CD4-positive, CD25-positive, alpha-beta regulatory T cell (primary cell): ENCODE measurements around the gene FAM111A. TPM values are rescaled to one million over a fixed set of nuclear protein-coding genes. Genes with fewer than 3 reads are reported as not detected.

ENCODE experiments used
- ATAC-seq, 2 donors: fragments of 150-1000 bp; cut with Tn5 transposase; one replicate each; pipeline ENCODE4 v1.10.0; 2021; ENCODE audit warnings: low read depth in 2 of 2, moderate number of reproducible peaks in 2 of 2, moderate library complexity in 1 of 2
- DNase-seq, 3 donors: peaks; one replicate each; pipeline versions ENCODE4 v3.0.0 to v3.0.0-alpha.2; 2012 to 2022; ENCODE audit warnings: mixed read lengths in 1 of 3
- H3K27ac ChIP-seq: one replicate; pipeline ENCODE4 v1.7.0; 2013; ENCODE audit warnings: mild to moderate bottlenecking, low read length; ENCODE audit not compliant: insufficient read depth, poor library complexity, severe bottlenecking
- H3K27me3 ChIP-seq: one replicate; pipeline ENCODE4 v1.7.0; 2013; ENCODE audit warnings: low read length; ENCODE audit not compliant: control insufficient read depth, insufficient read depth
- H3K36me3 ChIP-seq: one replicate; pipeline ENCODE4 v1.7.0; 2013; ENCODE audit warnings: mild to moderate bottlenecking, low read length, moderate library complexity; ENCODE audit not compliant: control insufficient read depth, insufficient read depth
- H3K4me1 ChIP-seq: 2 replicates; pipeline ENCODE4 v1.7.0; 2013; ENCODE audit warnings: mild to moderate bottlenecking, low read length; ENCODE audit not compliant: insufficient read depth, control insufficient read depth, poor library complexity, severe bottlenecking
- H3K4me3 ChIP-seq: one replicate; pipeline ENCODE4 v1.7.0; 2013; ENCODE audit warnings: low read depth, mild to moderate bottlenecking, low read length, moderate library complexity
- H3K9me3 ChIP-seq, 2 experiments: 1 replicate in 1 of 2; 2 replicates in 1 of 2; pipeline ENCODE4 v1.7.0; 2013; ENCODE audit warnings: low read length in 2 of 2, mild to moderate bottlenecking in 1 of 2, moderate library complexity in 1 of 2; ENCODE audit not compliant: control insufficient read depth in 2 of 2
- H3K27ac Mint-ChIP-seq, 3 donors: one replicate each; pipeline ENCODE4 v1.8.0; 2020 to 2022; ENCODE audit warnings: mild to moderate bottlenecking in 3 of 3, mixed read lengths in 3 of 3, moderate library complexity in 2 of 3
- H3K27me3 Mint-ChIP-seq: one replicate; pipeline ENCODE4 v1.8.0; 2022; ENCODE audit warnings: mild to moderate bottlenecking, mixed read lengths
- H3K36me3 Mint-ChIP-seq: one replicate; pipeline ENCODE4 v1.8.0; 2020; ENCODE audit warnings: mixed read lengths
- H3K4me1 Mint-ChIP-seq, 4 donors: one replicate each; pipeline ENCODE4 v1.8.0; 2020 to 2022; ENCODE audit warnings: mixed read lengths in 4 of 4, mild to moderate bottlenecking in 1 of 4
- H3K4me3 Mint-ChIP-seq, 4 donors: one replicate each; pipeline ENCODE4 v1.8.0; 2020 to 2022; ENCODE audit warnings: mild to moderate bottlenecking in 4 of 4, mixed read lengths in 4 of 4, moderate library complexity in 3 of 4
- H3K9me3 Mint-ChIP-seq, 7 donors: one replicate each; pipeline ENCODE4 v1.8.0; 2020 to 2022; ENCODE audit warnings: mixed read lengths in 7 of 7, mild to moderate bottlenecking in 3 of 7, moderate library complexity in 2 of 7
- polyA plus RNA-seq, 4 donors: library from polyadenylated mRNA; unstranded; fragments of 300-500 nt; fragmentation: Illumina TruSeq; gene quantifications; one replicate each; pipeline ENCODE4 v1.2.3, GENCODE V29; 2021
- total RNA-seq: library from RNA; stranded (reverse); gene quantifications from one replicate; pipeline ENCODE4 v1.2.3, GENCODE V29; 2022

Gene FAM111A
- total and polyA plus RNA-seq, 5 donors from 2014 or later, result 28.6 to 73.4 (median 33.4) TPM

DNA sequence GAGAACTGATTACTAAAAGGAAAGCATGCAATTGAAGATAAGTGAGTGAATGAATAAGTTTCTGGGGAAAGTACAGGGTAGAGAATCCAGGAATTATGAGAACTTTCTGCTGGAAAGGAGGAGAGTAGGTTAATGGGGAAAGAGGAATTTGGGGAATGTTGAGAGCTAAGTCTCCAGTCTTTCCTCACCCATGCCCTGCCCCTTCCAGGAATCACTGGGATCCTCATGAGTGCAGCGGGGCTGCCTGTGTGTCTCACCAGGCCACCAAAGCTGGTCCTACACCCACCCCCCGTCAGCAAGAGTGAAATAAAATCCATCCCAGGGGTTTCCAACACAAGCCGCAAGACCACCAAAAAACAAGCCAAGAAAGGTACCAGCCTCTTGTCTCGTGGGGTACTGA is 46.3 kb downstream of the FAM111A start:
- Histone ChIP-seq H3K4me3 (no peak overlapping the region), H3K4me1 (no peaks in the 10 kb centered on the region), H3K36me3 (no peaks in the 10 kb centered on the region), H3K27me3 (peaks cover 3% of the 10 kb centered on the region), H3K9me3 (no peaks in the 10 kb centered on the region), H3K27ac (no peak overlapping the region)
- DNase-seq (no peak), ATAC-seq (no peak)
- Mint-ChIP-seq H3K36me3 (no peaks in the 10 kb centered on the region), H3K9me3 (no peaks in the 10 kb centered on the region), H3K4me3 (no peak overlapping the region), H3K27ac (no peak overlapping the region), H3K27me3 (peaks cover 8% of the 10 kb centered on the region), H3K4me1 (no peaks in the 10 kb centered on the region)

DNA sequence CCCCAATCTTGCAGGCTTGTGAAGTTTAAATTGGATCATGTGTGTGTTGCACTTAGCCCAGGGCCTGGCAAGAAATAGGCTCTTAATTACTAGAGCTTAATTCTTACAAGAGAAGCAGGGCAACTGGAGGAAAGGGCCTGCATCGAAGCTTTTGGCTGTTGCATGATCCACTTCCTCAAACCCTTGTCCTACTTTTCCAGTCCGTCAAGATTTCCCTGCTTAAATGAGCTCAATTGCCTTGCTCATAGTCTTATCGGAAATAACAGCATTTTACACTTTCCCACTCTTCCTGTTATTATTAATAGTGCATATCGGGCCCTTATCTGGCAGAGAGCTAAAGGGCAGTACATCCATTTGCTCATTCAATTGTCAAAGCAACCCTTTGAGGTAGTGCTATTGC is 47.3 kb downstream of the FAM111A start:
- DNase-seq (no peak), ATAC-seq (no peak)
- H3K4me1 ChIP-seq, result no peaks in the 10 kb centered on the region
- H3K9me3 ChIP-seq, result no peaks in the 10 kb centered on the region
- no peak overlapping the region for H3K4me3 Mint-ChIP-seq
- peaks cover 3% of the 10 kb centered on the region for H3K27me3 ChIP-seq
- no peaks in the 10 kb centered on the region for H3K36me3 Mint-ChIP-seq
- H3K27ac ChIP-seq, result no peak overlapping the region
- H3K4me3 ChIP-seq, result no peak overlapping the region
- H3K27ac Mint-ChIP-seq, result no peak overlapping the region
- H3K27me3 Mint-ChIP-seq, result peaks cover 8% of the 10 kb centered on the region
- no peaks in the 10 kb centered on the region for H3K36me3 ChIP-seq
- no peaks in the 10 kb centered on the region for H3K9me3 Mint-ChIP-seq
- no peaks in the 10 kb centered on the region for H3K4me1 Mint-ChIP-seq

- Histone ChIP-seq H3K36me3 (no peaks in the 10 kb centered on the region), H3K4me3 (no peak overlapping the region), H3K9me3 (no peaks in the 10 kb centered on the region), H3K4me1 (no peaks in the 10 kb centered on the region), H3K27me3 (peaks cover 3% of the 10 kb centered on the region), H3K27ac (no peak overlapping the region)
- Mint-ChIP-seq H3K9me3 (peaks cover 0 to 3% (median 0%) of the 10 kb centered on the region in 7 donors), H3K4me3 (no peak overlapping the region), H3K27me3 (peaks cover 8% of the 10 kb centered on the region), H3K27ac (no peak overlapping the region), H3K4me1 (no peaks in the 10 kb centered on the region), H3K36me3 (peaks cover 4% of the 10 kb centered on the region)
- ATAC-seq (no peak), DNase-seq (no peak)
These were observed 48.4 kb downstream of the FAM111A start for GRCh38 chr11:59191095-59191494.

DNA sequence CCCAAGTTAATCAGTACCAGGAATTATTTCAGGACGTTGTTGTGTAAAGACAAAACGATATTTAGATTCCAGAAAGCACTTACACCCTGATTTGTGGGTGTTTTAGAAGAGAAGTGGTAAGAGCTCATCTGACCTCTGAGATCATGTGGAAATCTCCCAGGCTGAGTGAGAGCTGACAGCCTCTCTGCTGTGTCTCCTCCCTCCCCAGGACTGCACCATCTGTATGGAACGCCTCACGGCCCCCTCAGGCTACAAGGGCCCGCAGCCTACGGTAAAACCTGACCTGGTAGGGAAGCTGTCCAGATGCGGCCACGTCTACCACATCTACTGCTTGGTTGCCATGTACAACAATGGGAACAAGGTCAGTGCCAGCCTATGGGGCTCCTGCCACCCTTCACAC is 49.2 kb downstream of the FAM111A start:
- ATAC-seq, result no peak
- H3K27ac ChIP-seq, result no peak overlapping the region
- no peaks in the 10 kb centered on the region for H3K36me3 ChIP-seq
- H3K4me1 Mint-ChIP-seq, result no peaks in the 10 kb centered on the region
- peaks cover 8% of the 10 kb centered on the region for H3K27me3 Mint-ChIP-seq
- no peaks in the 10 kb centered on the region for H3K9me3 ChIP-seq
- H3K36me3 Mint-ChIP-seq, result peaks cover 4% of the 10 kb centered on the region
- no peak overlapping the region for H3K27ac Mint-ChIP-seq
- H3K4me3 Mint-ChIP-seq, result no peak overlapping the region
- peaks cover 0 to 3% (median 0%) of the 10 kb centered on the region in 7 donors for H3K9me3 Mint-ChIP-seq
- peaks cover 3% of the 10 kb centered on the region for H3K27me3 ChIP-seq
- DNase-seq, result no peak
- H3K4me3 ChIP-seq, result no peak overlapping the region
- no peaks in the 10 kb centered on the region for H3K4me1 ChIP-seq

- ATAC-seq, result no peak
- Histone ChIP-seq H3K27me3 (no peaks in the 10 kb centered on the region), H3K4me1 (no peaks in the 10 kb centered on the region), H3K9me3 (no peaks in the 10 kb centered on the region), H3K36me3 (no peaks in the 10 kb centered on the region), H3K4me3 (no peak overlapping the region), H3K27ac (no peak overlapping the region)
- Mint-ChIP-seq H3K4me3 (no peak overlapping the region), H3K27me3 (peaks cover 8% of the 10 kb centered on the region), H3K9me3 (peaks cover 0 to 3% (median 0%) of the 10 kb centered on the region in 7 donors), H3K4me1 (no peaks in the 10 kb centered on the region), H3K27ac (no peak overlapping the region), H3K36me3 (peaks cover 4% of the 10 kb centered on the region)
- DNase-seq, result no peak
These were observed 49.9 kb downstream of the FAM111A start for GRCh38 chr11:59192446-59193020.

GRCh38 chr11:59193587-59194130 is 51.0 kb downstream of the FAM111A start:
- no peak for ATAC-seq
- H3K4me1 Mint-ChIP-seq, result no peaks in the 10 kb centered on the region
- H3K27ac ChIP-seq, result no peak overlapping the region

DNA sequence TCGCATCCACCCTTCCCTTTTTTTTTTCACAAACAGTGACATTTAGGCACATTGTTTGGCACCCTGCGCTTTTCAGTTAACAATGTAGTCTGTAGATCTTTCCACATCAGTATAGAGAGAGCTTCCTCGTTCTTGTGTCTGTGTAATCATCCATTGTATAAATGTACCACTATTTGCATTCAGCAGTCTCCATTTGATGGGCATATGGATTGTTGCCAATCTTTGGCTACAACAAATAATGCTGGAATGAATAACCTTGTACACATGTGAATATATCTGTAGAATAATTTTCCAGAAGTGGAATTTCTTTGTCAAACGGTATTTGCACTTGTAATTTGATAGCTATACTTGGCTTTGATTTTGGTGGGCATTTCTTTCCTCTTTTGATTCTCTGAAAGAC is 52.9 kb downstream of the FAM111A start:
- H3K27ac Mint-ChIP-seq, result no peak overlapping the region
- H3K27me3 Mint-ChIP-seq, result peaks cover 8% of the 10 kb centered on the region
- peaks cover 6 to 13% (median 8%) of the 10 kb centered on the region in 4 donors for H3K4me1 Mint-ChIP-seq
- no peak overlapping the region for H3K27ac ChIP-seq
- no peaks in the 10 kb centered on the region for H3K9me3 ChIP-seq
- H3K4me1 ChIP-seq, result no peaks in the 10 kb centered on the region
- peaks cover 0 to 3% (median 0%) of the 10 kb centered on the region in 7 donors for H3K9me3 Mint-ChIP-seq
- no peak overlapping the region for H3K4me3 ChIP-seq
- ATAC-seq, result no peak
- DNase-seq, result no peak
- no peak overlapping the region for H3K4me3 Mint-ChIP-seq
- no peaks in the 10 kb centered on the region for H3K27me3 ChIP-seq
- H3K36me3 ChIP-seq, result no peaks in the 10 kb centered on the region
- peaks cover 4% of the 10 kb centered on the region for H3K36me3 Mint-ChIP-seq

More at GRCh38 chr11:59193587-59194130, 51.0 kb downstream of the FAM111A start:
- Mint-ChIP-seq H3K36me3 (peaks cover 4% of the 10 kb centered on the region), H3K27ac (no peak overlapping the region), H3K4me3 (no peak overlapping the region), H3K27me3 (peaks cover 8% of the 10 kb centered on the region), H3K9me3 (peaks cover 0 to 3% (median 0%) of the 10 kb centered on the region in 7 donors)
- Histone ChIP-seq H3K9me3 (no peaks in the 10 kb centered on the region), H3K4me1 (no peaks in the 10 kb centered on the region), H3K27me3 (no peaks in the 10 kb centered on the region), H3K36me3 (no peaks in the 10 kb centered on the region), H3K4me3 (no peak overlapping the region)
- no peak for DNase-seq

DNA sequence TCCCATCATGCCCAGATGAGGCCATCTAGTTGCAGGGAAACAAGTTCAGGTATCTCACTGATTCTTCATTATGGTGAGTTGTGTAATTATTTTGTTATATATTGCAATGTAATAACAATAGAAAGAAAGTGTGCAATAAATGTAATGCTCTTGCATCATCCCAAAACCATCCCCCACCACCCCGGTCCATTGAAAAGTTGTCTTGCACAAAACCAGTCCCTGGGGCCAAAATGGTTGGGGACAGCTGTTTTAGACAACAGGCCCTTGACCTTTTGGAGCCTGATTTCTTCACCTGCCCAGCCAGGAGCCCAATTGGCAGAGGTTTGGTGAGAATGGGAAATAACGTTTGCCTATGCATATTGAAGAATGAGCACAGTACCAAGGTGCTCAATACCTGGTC is 54.1 kb downstream of the FAM111A start:
- Histone ChIP-seq H3K27me3 (no peaks in the 10 kb centered on the region), H3K4me3 (no peak overlapping the region), H3K36me3 (no peaks in the 10 kb centered on the region), H3K4me1 (no peaks in the 10 kb centered on the region), H3K9me3 (no peaks in the 10 kb centered on the region), H3K27ac (no peak overlapping the region)
- peaks cover 6 to 14% (median 8%) of the 10 kb centered on the region in 4 donors for H3K4me1 Mint-ChIP-seq
- H3K4me3 Mint-ChIP-seq, result no peak overlapping the region
- H3K36me3 Mint-ChIP-seq, result peaks cover 4% of the 10 kb centered on the region
- peaks cover 8% of the 10 kb centered on the region for H3K27me3 Mint-ChIP-seq
- ATAC-seq, result no peak
- H3K9me3 Mint-ChIP-seq, result peaks cover 0 to 3% (median 0%) of the 10 kb centered on the region in 7 donors
- no peak overlapping the region for H3K27ac Mint-ChIP-seq
- no peak for DNase-seq
